ENCODE measurements around the gene MANBA.

MANBA gene

DNA sequence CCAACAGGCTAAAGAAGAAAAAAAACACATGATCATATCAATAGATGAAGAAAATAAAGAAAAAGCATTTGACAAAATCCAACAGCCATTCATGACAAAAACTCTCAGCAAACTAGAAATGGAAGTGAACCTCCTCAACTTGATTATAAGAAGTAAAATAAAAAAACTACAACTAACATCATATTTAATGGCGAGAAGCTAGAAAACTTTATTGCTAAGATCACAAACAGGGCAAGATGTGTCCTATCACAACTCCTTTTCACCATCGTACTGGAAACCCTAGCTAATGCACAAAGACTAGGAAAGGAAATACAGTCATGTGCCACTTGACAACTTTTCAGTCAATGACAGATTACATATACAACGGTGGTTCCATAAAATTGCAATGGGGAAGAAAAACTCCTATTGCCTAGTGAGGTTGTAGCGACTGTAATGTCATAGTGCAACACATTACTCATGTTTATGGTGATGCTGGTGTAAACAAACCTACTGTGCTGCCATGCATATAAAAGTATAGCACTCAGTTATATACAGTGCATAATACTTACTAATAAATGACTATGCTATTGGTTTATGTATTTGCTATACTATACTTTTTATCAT is 12.1 kb upstream of the MANBA start:
- Histone ChIP-seq H3K27ac (no peak overlapping the region), H3K4me1 (ENCODE audit: low read depth, poor library complexity, severe bottlenecking) (peaks cover 6% of the 10 kb centered on the region), H3K4me3 (IDR thresholded peaks at IDR 0.05; ENCODE audit: insufficient read depth, low read depth, low read length) (no peak overlapping the region), H2AFZ (ENCODE audit: low read depth) (no peak overlapping the region), H3K79me2 (ENCODE audit: insufficient read depth, low read depth) (no peaks in the 10 kb centered on the region), H3K36me3 (ENCODE audit: insufficient read depth) (no peaks in the 10 kb centered on the region), H3K27me3 (ENCODE audit: insufficient read depth, low read depth) (no peaks in the 10 kb centered on the region), H3K4me2 (no peak overlapping the region), H4K20me1 (ENCODE audit: insufficient read depth) (no peaks in the 10 kb centered on the region), H3K9ac (no peak overlapping the region)
- TF ChIP-seq, protein P1, sequence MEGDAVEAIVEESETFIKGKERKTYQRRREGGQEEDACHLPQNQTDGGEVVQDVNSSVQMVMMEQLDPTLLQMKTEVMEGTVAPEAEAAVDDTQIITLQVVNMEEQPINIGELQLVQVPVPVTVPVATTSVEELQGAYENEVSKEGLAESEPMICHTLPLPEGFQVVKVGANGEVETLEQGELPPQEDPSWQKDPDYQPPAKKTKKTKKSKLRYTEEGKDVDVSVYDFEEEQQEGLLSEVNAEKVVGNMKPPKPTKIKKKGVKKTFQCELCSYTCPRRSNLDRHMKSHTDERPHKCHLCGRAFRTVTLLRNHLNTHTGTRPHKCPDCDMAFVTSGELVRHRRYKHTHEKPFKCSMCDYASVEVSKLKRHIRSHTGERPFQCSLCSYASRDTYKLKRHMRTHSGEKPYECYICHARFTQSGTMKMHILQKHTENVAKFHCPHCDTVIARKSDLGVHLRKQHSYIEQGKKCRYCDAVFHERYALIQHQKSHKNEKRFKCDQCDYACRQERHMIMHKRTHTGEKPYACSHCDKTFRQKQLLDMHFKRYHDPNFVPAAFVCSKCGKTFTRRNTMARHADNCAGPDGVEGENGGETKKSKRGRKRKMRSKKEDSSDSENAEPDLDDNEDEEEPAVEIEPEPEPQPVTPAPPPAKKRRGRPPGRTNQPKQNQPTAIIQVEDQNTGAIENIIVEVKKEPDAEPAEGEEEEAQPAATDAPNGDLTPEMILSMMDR (conservative IDR thresholded peaks at IDR 0.05; ENCODE audit: low read depth, low read length): no peak

DNA sequence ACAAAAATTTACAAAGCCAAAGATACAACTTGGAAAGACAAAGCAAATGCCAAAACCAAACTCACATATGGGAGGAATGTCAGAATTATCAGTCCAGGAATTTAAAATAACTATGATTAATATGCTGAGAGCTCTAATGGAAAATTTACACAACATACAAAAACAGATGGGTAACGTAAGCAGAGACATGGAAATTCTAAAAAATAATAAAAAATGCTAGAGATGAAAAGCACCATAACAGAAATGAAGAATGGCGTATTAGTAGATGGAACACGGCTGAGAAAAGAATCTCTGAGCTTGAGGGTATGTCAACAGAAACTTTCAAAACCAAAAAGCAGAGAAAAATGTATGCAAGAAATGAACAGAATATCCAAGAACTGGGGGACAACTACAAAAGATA is 4.1 kb upstream of the MANBA start:
- Histone ChIP-seq H3K4me3 (IDR thresholded peaks at IDR 0.05; ENCODE audit: insufficient read depth, low read depth, low read length) (no peak overlapping the region), H4K20me1 (ENCODE audit: insufficient read depth) (no peaks in the 10 kb centered on the region), H3K36me3 (ENCODE audit: insufficient read depth) (no peaks in the 10 kb centered on the region), H3K27me3 (ENCODE audit: insufficient read depth, low read depth) (no peaks in the 10 kb centered on the region), H2AFZ (ENCODE audit: low read depth) (no peak overlapping the region), H3K9ac (no peak overlapping the region), H3K79me2 (ENCODE audit: insufficient read depth, low read depth) (peaks cover 5% of the 10 kb centered on the region; the same call in 1 of the 2 replicates), H3K4me2 (no peak overlapping the region), H3K27ac (no peak overlapping the region), H3K4me1 (ENCODE audit: low read depth, poor library complexity, severe bottlenecking) (peaks cover 8% of the 10 kb centered on the region)
- TF ChIP-seq, protein P1 (conservative IDR thresholded peaks at IDR 0.05; ENCODE audit: low read depth, low read length): no peak

- Histone ChIP-seq H3K36me3 (ENCODE audit: insufficient read depth) (no peaks in the 10 kb centered on the region), H3K4me3 (IDR thresholded peaks at IDR 0.05; ENCODE audit: insufficient read depth, low read depth, low read length) (no peak overlapping the region), H4K20me1 (ENCODE audit: insufficient read depth) (no peaks in the 10 kb centered on the region), H3K27ac (no peak overlapping the region), H3K4me2 (peak overlapping the region; percentile 66), H3K9ac (peak overlapping the region; percentile 35; the same call in 1 of the 2 replicates), H2AFZ (ENCODE audit: low read depth) (peak overlapping the region; percentile 90), H3K4me1 (ENCODE audit: low read depth, poor library complexity, severe bottlenecking) (peaks cover 30% of the 10 kb centered on the region), H3K27me3 (ENCODE audit: insufficient read depth, low read depth) (no peaks in the 10 kb centered on the region), H3K79me2 (ENCODE audit: insufficient read depth, low read depth) (peaks cover 31% of the 10 kb centered on the region; the same call in 1 of the 2 replicates)
- TF ChIP-seq, protein P1 (conservative IDR thresholded peaks at IDR 0.05; ENCODE audit: low read depth, low read length): no peak
Measured at GRCh38 chr4:102761906-102762305, 1.1 kb upstream of the MANBA start.

- H3K27ac ChIP-seq: no peak overlapping the region; the same call in 1 of the 2 replicates
Measured at GRCh38 chr4:102761296-102761701, 531 bp upstream of the MANBA start.

More at GRCh38 chr4:102761296-102761701, 531 bp upstream of the MANBA start:
- Histone ChIP-seq H3K79me2 (ENCODE audit: insufficient read depth, low read depth) (peaks cover 33% of the 10 kb centered on the region; the same call in 1 of the 2 replicates), H3K27me3 (ENCODE audit: insufficient read depth, low read depth) (no peaks in the 10 kb centered on the region), H3K9ac (peak overlapping the region; percentile 35; the same call in 1 of the 2 replicates), H3K4me1 (ENCODE audit: low read depth, poor library complexity, severe bottlenecking) (peaks cover 36% of the 10 kb centered on the region), H3K4me2 (peak overlapping the region; percentile 66), H3K36me3 (ENCODE audit: insufficient read depth) (no peaks in the 10 kb centered on the region), H2AFZ (ENCODE audit: low read depth) (peak overlapping the region; percentile 90), H3K4me3 (IDR thresholded peaks at IDR 0.05; ENCODE audit: insufficient read depth, low read depth, low read length) (no peak overlapping the region), H4K20me1 (ENCODE audit: insufficient read depth) (no peaks in the 10 kb centered on the region)
- TF ChIP-seq, protein P1 (conservative IDR thresholded peaks at IDR 0.05; ENCODE audit: low read depth, low read length): no peak
